ENCODE measurements around the gene TPD52L2. TPM values are rescaled to one million over a fixed set of nuclear protein-coding genes. Genes with fewer than 3 reads are reported as not detected.
A peak's percentile ranks its signal among the peaks of the same experiment; 100 is the strongest.
"Not testable (repeated sequence)": the region's sequence is repeated elsewhere in the genome, so short reads cannot be mapped to it uniquely, and the experiment has no call there.

The TPD52L2 gene
- total RNA-seq, 2 experiments from 2014 or later, result 43.1 to 44.6 TPM

GRCh38 chr20:63873477-63873971 is 8.5 kb downstream of the TPD52L2 start:
- peaks cover 13% of the 10 kb centered on the region for H3K4me1 Mint-ChIP-seq (ENCODE audit: low read depth)
- intact Hi-C loops (cut with micrococcal nuclease), result no loop called here
- peaks cover 41% of the 10 kb centered on the region for H3K36me3 Mint-ChIP-seq (ENCODE audit: low read depth)
- peak; percentile 60 for DNase-seq
- peak overlapping the region; percentile 76 for H3K27ac Mint-ChIP-seq
- ATAC-seq, result peak; percentile 99
- TF ChIP-seq CTCF (IDR thresholded peaks at IDR 0.05), result no peak
- H3K4me3 Mint-ChIP-seq, result no peak overlapping the region
- ChIA-PET CTCF (interaction anchor here (2.0 kb wide), 1 partner anchor 22 kb away, joined by 4 read pairs; no protein-coding TSS in a partner anchor), POLR2A (interaction anchor here (0.7 to 3.7 kb wide), 2 partner anchors 8 to 9 kb away, joined by 3 to 12 read pairs; partner anchors contain the start of gene TPD52L2)
- no peaks in the 10 kb centered on the region for H3K9me3 Mint-ChIP-seq
- H3K27me3 Mint-ChIP-seq, result no peaks in the 10 kb centered on the region

- peaks cover 38% of the 10 kb centered on the region for H3K36me3 Mint-ChIP-seq (ENCODE audit: low read depth)
- POLR2A ChIA-PET, result interaction anchor here (3.7 kb wide), 1 partner anchor 9 kb away, joined by 12 read pairs; the partner anchor contains the start of gene TPD52L2
- DNase-seq; H3K4me3 Mint-ChIP-seq; H3K27ac Mint-ChIP-seq; H3K9me3 Mint-ChIP-seq; H3K27me3 Mint-ChIP-seq; ATAC-seq; intact Hi-C loops (cut with micrococcal nuclease): not testable (repeated sequence)
- peaks cover 13% of the 10 kb centered on the region for H3K4me1 Mint-ChIP-seq (ENCODE audit: low read depth)
- CTCF ChIA-PET, result interaction anchor here (2.0 kb wide), 1 partner anchor 22 kb away, joined by 4 read pairs; no protein-coding TSS in a partner anchor
Observed at GRCh38 chr20:63874241-63874640, 9.2 kb downstream of the TPD52L2 start.

GRCh38 chr20:63876489-63877036 is 11.5 kb downstream of the TPD52L2 start:
- Mint-ChIP-seq H3K4me1 (ENCODE audit: low read depth) (peaks cover 13% of the 10 kb centered on the region), H3K4me3 (no peak overlapping the region), H3K36me3 (ENCODE audit: low read depth) (peaks cover 33% of the 10 kb centered on the region), H3K9me3 (no peaks in the 10 kb centered on the region), H3K27ac (no peak overlapping the region), H3K27me3 (no peaks in the 10 kb centered on the region)
- DNase-seq (no peak), ATAC-seq (no peak)
- POLR2A ChIA-PET, result interaction anchor here (3.7 kb wide), 1 partner anchor 11 kb away, joined by 12 read pairs; the partner anchor contains the start of gene TPD52L2
- CTCF ChIA-PET, result interaction anchor here (1.3 kb wide), 1 partner anchor 98 kb away, joined by 3 read pairs; no protein-coding TSS in a partner anchor
- intact Hi-C loops (cut with micrococcal nuclease), result no loop called here
- TF ChIP-seq CTCF (IDR thresholded peaks at IDR 0.05), result no peak

GRCh38 chr20:63877755-63878470 is 12.8 kb downstream of the TPD52L2 start:
- Mint-ChIP-seq H3K4me1 (ENCODE audit: low read depth) (peaks cover 9% of the 10 kb centered on the region), H3K27ac (no peak overlapping the region), H3K27me3 (no peaks in the 10 kb centered on the region), H3K4me3 (no peak overlapping the region), H3K36me3 (ENCODE audit: low read depth) (peaks cover 27% of the 10 kb centered on the region), H3K9me3 (no peaks in the 10 kb centered on the region)
- intact Hi-C loops (cut with micrococcal nuclease), result no loop called here
- POLR2A ChIA-PET, result interaction anchor here (0.9 to 1.1 kb wide), 2 partner anchors 11 to 16 kb away, joined by 5 to 6 read pairs; partner anchors contain the start of gene DNAJC5
- ATAC-seq, result no peak
- DNase-seq, result no peak
- no peak for TF ChIP-seq CTCF (IDR thresholded peaks at IDR 0.05)
- CTCF ChIA-PET, result interaction anchor here (0.9 to 1.1 kb wide), 2 partner anchors 12 to 340 kb away, joined by 3 to 4 read pairs; partner anchors contain the start of genes PTK6 and TPD52L2

- intact Hi-C loops (cut with micrococcal nuclease), result no loop called here
- H3K36me3 Mint-ChIP-seq (ENCODE audit: low read depth), result peaks cover 24% of the 10 kb centered on the region
- ChIA-PET CTCF (interaction anchor here (0.9 kb wide), 1 partner anchor 14 kb away, joined by 3 read pairs; the partner anchor contains the start of gene TPD52L2), POLR2A (interaction anchor here (1.1 kb wide), 1 partner anchor 15 kb away, joined by 6 read pairs; the partner anchor contains the start of gene DNAJC5)
- DNase-seq, result no peak
- no peak overlapping the region for H3K4me3 Mint-ChIP-seq
- H3K27me3 Mint-ChIP-seq, result no peaks in the 10 kb centered on the region
- ATAC-seq, result no peak
- no peaks in the 10 kb centered on the region for H3K9me3 Mint-ChIP-seq
- no peak overlapping the region for H3K27ac Mint-ChIP-seq
- TF ChIP-seq CTCF (IDR thresholded peaks at IDR 0.05), result no peak
- no peaks in the 10 kb centered on the region for H3K4me1 Mint-ChIP-seq (ENCODE audit: low read depth)
Observed at GRCh38 chr20:63878899-63879663, 14.0 kb downstream of the TPD52L2 start.

GRCh38 chr20:63880901-63881300 is 15.8 kb downstream of the TPD52L2 start:
- H3K9me3 Mint-ChIP-seq; H3K27ac Mint-ChIP-seq; intact Hi-C loops (cut with micrococcal nuclease); H3K4me3 Mint-ChIP-seq; CTCF ChIA-PET; POLR2A ChIA-PET; H3K4me1 Mint-ChIP-seq (ENCODE audit: low read depth); ATAC-seq; DNase-seq; H3K27me3 Mint-ChIP-seq: not testable (repeated sequence)
- peaks cover 18% of the 10 kb centered on the region for H3K36me3 Mint-ChIP-seq (ENCODE audit: low read depth)
